ENCODE data around the gene GPN3.
"Not testable (repeated sequence)": the region's sequence is repeated elsewhere in the genome, so short reads cannot be mapped to it uniquely, and the experiment has no call there.

GPN3 gene

DNA sequence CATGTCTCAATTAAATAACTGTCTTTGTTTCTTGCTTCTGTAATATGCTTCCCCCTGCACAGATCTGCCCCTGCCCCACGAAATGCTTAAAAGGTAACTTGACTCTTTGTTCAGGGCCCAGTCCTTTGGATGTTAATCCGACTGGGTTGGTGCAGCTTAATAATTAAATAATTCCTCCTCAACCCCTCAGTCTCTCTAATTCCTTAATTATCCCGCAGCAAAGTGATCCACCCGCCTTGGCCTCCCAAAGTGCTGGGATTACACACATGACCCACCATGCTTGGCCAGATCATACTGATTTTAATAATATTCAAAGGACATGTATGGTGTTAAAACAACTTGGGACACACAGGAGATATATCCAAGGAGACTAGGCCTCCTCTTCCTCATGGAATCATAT is 46.4 kb downstream of the GPN3 start:
- no peak for ATAC-seq
- TF ChIP-seq PPARA (CRISPR knock-in tag; IDR thresholded peaks at IDR 0.05; ENCODE audit: borderline replicate concordance) (no peak), ZFP3 (CRISPR knock-in tag; IDR thresholded peaks at IDR 0.05) (no peak)

DNA sequence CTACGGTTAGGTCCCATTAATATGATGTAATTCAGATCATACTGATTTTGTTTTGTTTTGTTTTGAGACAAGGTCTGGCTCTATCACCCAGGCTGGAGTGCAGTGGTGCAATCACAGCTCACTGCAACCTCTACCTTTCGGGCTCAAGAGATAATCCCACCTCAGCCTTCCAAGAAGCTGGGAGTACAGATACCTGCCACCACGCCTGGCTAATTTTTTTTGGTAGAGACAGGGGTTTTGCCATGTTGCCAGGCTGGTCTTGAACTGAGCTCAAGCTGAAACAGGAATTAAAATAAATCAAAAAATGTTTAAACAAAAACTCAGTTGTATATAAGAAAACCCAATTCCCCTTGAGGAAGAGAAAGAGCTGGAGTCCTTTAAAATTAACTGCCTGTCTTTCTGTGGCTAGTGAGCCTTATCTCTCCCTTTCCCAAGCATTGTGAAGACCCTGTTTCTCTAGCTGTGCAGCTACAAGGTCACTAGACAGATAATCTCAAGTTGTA is 46.8 kb downstream of the GPN3 start:
- no peak for ATAC-seq
- TF ChIP-seq, protein P1, sequence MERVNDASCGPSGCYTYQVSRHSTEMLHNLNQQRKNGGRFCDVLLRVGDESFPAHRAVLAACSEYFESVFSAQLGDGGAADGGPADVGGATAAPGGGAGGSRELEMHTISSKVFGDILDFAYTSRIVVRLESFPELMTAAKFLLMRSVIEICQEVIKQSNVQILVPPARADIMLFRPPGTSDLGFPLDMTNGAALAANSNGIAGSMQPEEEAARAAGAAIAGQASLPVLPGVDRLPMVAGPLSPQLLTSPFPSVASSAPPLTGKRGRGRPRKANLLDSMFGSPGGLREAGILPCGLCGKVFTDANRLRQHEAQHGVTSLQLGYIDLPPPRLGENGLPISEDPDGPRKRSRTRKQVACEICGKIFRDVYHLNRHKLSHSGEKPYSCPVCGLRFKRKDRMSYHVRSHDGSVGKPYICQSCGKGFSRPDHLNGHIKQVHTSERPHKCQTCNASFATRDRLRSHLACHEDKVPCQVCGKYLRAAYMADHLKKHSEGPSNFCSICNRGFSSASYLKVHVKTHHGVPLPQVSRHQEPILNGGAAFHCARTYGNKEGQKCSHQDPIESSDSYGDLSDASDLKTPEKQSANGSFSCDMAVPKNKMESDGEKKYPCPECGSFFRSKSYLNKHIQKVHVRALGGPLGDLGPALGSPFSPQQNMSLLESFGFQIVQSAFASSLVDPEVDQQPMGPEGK (CRISPR knock-in tag; IDR thresholded peaks at IDR 0.05; ENCODE audit: borderline replicate concordance): no peak
- TF ChIP-seq, protein P2, sequence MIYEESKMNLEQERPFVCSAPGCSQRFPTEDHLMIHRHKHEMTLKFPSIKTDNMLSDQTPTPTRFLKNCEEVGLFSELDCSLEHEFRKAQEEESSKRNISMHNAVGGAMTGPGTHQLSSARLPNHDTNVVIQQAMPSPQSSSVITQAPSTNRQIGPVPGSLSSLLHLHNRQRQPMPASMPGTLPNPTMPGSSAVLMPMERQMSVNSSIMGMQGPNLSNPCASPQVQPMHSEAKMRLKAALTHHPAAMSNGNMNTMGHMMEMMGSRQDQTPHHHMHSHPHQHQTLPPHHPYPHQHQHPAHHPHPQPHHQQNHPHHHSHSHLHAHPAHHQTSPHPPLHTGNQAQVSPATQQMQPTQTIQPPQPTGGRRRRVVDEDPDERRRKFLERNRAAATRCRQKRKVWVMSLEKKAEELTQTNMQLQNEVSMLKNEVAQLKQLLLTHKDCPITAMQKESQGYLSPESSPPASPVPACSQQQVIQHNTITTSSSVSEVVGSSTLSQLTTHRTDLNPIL (CRISPR knock-in tag; IDR thresholded peaks at IDR 0.05; ENCODE audit: low read depth): no peak
- TF ChIP-seq ESRRG (CRISPR knock-in tag; IDR thresholded peaks at IDR 0.05) (no peak), PPARA (CRISPR knock-in tag; IDR thresholded peaks at IDR 0.05; ENCODE audit: borderline replicate concordance) (no peak), SNAI2 (CRISPR knock-in tag; IDR thresholded peaks at IDR 0.05) (no peak), ZC3H10 (CRISPR knock-in tag; IDR thresholded peaks at IDR 0.05) (no peak), ZNF70 (CRISPR knock-in tag; IDR thresholded peaks at IDR 0.05) (no peak), TOX (CRISPR knock-in tag; IDR thresholded peaks at IDR 0.05; ENCODE audit: borderline replicate concordance) (no peak), ISL1 (CRISPR knock-in tag; IDR thresholded peaks at IDR 0.05) (no peak), GLIS3 (CRISPR knock-in tag; IDR thresholded peaks at IDR 0.05) (no peak), TCF4 (CRISPR knock-in tag; IDR thresholded peaks at IDR 0.05; ENCODE audit: borderline replicate concordance) (no peak), OSR1 (CRISPR knock-in tag; IDR thresholded peaks at IDR 0.05) (no peak), ZNF8 (CRISPR knock-in tag; IDR thresholded peaks at IDR 0.05) (no peak), RARB (CRISPR knock-in tag; IDR thresholded peaks at IDR 0.05) (no peak), ZFP3 (CRISPR knock-in tag; IDR thresholded peaks at IDR 0.05) (no peak), ARNTL (CRISPR knock-in tag; IDR thresholded peaks at IDR 0.05; ENCODE audit: borderline replicate concordance, low read depth) (no peak)
- TF ChIP-seq, protein P3, sequence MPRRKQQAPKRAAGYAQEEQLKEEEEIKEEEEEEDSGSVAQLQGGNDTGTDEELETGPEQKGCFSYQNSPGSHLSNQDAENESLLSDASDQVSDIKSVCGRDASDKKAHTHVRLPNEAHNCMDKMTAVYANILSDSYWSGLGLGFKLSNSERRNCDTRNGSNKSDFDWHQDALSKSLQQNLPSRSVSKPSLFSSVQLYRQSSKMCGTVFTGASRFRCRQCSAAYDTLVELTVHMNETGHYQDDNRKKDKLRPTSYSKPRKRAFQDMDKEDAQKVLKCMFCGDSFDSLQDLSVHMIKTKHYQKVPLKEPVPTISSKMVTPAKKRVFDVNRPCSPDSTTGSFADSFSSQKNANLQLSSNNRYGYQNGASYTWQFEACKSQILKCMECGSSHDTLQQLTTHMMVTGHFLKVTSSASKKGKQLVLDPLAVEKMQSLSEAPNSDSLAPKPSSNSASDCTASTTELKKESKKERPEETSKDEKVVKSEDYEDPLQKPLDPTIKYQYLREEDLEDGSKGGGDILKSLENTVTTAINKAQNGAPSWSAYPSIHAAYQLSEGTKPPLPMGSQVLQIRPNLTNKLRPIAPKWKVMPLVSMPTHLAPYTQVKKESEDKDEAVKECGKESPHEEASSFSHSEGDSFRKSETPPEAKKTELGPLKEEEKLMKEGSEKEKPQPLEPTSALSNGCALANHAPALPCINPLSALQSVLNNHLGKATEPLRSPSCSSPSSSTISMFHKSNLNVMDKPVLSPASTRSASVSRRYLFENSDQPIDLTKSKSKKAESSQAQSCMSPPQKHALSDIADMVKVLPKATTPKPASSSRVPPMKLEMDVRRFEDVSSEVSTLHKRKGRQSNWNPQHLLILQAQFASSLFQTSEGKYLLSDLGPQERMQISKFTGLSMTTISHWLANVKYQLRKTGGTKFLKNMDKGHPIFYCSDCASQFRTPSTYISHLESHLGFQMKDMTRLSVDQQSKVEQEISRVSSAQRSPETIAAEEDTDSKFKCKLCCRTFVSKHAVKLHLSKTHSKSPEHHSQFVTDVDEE (CRISPR knock-in tag; IDR thresholded peaks at IDR 0.05): no peak
- TF ChIP-seq, protein P4, sequence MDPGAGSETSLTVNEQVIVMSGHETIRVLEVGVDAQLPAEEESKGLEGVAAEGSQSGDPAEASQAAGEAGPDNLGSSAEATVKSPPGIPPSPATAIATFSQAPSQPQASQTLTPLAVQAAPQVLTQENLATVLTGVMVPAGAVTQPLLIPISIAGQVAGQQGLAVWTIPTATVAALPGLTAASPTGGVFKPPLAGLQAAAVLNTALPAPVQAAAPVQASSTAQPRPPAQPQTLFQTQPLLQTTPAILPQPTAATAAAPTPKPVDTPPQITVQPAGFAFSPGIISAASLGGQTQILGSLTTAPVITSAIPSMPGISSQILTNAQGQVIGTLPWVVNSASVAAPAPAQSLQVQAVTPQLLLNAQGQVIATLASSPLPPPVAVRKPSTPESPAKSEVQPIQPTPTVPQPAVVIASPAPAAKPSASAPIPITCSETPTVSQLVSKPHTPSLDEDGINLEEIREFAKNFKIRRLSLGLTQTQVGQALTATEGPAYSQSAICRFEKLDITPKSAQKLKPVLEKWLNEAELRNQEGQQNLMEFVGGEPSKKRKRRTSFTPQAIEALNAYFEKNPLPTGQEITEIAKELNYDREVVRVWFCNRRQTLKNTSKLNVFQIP (CRISPR knock-in tag; IDR thresholded peaks at IDR 0.05; ENCODE audit: borderline replicate concordance, low read depth): no peak

DNA sequence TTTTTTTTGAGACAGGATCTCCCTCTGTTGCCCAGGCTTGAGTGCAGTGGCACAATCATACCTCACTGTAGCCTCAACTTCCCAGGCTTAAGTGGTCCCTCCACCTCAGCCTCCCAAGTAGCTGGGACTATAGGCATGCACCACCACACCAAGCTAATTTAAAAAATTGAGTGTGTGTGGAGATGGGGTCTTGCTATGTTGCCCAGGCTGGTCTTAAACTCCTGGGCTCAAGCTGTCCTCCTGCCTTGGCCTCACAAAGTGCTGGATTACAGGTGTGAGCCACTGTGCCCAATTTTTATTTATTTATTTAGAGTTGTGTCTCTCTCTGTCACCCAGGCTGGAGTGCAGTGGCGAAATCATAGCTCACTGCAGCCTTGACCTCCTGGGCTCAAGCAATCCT is 47.4 kb downstream of the GPN3 start:
- not testable (repeated sequence) for ATAC-seq

DNA sequence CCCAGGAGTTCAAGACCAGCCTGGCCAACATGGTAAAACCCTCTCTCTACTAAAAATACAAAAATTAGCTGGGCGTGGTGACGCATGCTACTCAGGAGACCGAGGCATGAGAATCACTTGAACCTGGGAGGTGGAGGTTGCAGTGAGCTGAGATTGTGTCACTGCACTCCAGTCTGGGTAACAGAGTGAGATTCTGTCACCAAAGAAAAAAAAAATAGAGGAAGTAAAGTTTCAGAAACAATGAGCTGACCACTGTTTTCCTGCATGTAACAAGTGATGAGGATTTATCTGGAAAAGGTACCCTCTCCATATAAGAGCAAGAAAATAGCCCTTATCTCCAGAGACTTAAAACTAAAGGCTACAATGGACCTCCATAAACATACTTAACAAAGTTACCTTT is 50.9 kb downstream of the GPN3 start:
- not testable (repeated sequence) for ATAC-seq

DNA sequence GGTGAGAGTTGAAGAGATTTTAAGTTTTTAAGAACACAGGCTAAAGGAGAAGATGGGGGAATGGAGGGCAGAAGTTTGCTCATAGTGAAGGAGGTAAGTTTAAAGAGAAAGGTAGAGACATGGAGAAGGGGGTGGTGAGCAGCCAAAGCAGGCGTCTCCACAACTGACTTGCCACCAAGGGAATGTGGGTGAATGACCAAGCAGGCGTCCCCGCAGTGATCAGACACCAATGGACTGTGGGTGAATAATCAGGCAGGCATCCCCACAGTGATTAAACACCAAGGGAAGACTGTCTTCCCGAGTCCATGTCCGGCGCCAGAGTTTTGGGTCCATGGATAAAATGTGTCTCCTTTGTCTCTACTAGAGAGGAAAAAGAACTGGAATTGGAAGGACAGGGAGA is 58.0 kb downstream of the GPN3 start:
- ATAC-seq: not testable (repeated sequence)

DNA sequence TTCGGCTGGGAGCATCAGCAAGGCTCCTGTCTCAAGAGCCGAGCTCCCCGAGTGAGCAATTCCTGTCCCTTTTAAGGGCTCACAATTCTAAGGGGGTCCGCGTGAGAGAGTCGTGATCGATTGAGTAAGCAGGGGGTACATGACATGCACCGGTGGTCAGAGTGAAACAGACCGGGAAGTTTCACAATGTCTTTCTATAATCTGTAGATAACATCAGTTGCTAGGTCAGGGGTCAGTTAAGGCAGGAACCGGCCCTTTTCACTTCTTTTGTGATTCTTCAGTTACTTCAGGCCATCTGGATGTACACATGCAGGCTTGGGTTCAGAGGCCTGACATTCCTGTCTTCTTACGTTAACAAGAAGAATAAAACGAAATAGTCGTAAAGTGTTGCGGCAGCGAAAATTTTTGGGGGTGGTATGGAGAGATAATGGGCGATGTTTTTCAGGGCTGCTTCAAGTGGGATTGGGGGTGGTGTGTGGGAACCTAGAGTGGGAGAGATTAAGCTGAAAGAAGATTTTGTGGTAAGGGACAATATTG is 62.9 kb downstream of the GPN3 start:
- not testable (repeated sequence) for ATAC-seq
